SK-N-SH treated with all-trans-retinoic acid at 6 μM for 48 hours (cell line): ENCODE data around the gene NBEA.

Experiments used
- BACH2 ChIP-seq: fragments of 250-450 bp; sonication (Bioruptor Pico); IDR thresholded peaks from 2 replicates; pipeline ENCODE4 v1.9.0; 2021; ENCODE audit warnings: mild to moderate bottlenecking, borderline replicate concordance
- CSDC2 ChIP-seq: fragments of 250-450 bp; sonication (Bioruptor Pico); IDR thresholded peaks from 2 replicates; pipeline ENCODE4 v1.5.0; 2020; ENCODE audit warnings: mild to moderate bottlenecking, moderate library complexity
- CSRNP3 ChIP-seq: fragments of 250-450 bp; sonication (Bioruptor Pico); IDR thresholded peaks from 2 replicates; pipeline ENCODE4 v1.5.1; 2021; ENCODE audit warnings: mild to moderate bottlenecking, moderate library complexity
- ESRRG ChIP-seq: fragments of 250-450 bp; sonication (Bioruptor Pico); IDR thresholded peaks from 2 replicates; pipeline ENCODE4 v1.6.1; 2021; ENCODE audit warnings: mild to moderate bottlenecking
- ISL1 ChIP-seq: fragments of 250-450 bp; sonication (Bioruptor Pico); IDR thresholded peaks from 2 replicates; pipeline ENCODE4 v2.1.2; 2022; ENCODE audit warnings: mild to moderate bottlenecking, moderate library complexity
- POU6F1 ChIP-seq: fragments of 250-450 bp; sonication (Bioruptor Pico); IDR thresholded peaks from 2 replicates; pipeline ENCODE4 v1.8.0; 2021; ENCODE audit warnings: low read depth, mild to moderate bottlenecking, moderate library complexity, borderline replicate concordance
- TOX ChIP-seq: fragments of 250-450 bp; sonication (Bioruptor Pico); IDR thresholded peaks from 2 replicates; pipeline ENCODE4 v1.8.0; 2021; ENCODE audit warnings: mild to moderate bottlenecking, moderate library complexity, borderline replicate concordance
- ZFP3 ChIP-seq: fragments of 250-450 bp; sonication (Bioruptor Pico); IDR thresholded peaks from 2 replicates; pipeline ENCODE4 v1.5.0; 2020; ENCODE audit warnings: mild to moderate bottlenecking, moderate library complexity
- ZFP30 ChIP-seq: fragments of 450-650 bp; formaldehyde crosslinking; IDR thresholded peaks from 2 replicates; pipeline ENCODE4 v1.5.0; 2022; ENCODE audit warnings: mild to moderate bottlenecking, moderate library complexity
- ZNF8 ChIP-seq: fragments of 450-650 bp; formaldehyde crosslinking; IDR thresholded peaks from 2 replicates; pipeline ENCODE4 v1.5.0; 2020; ENCODE audit warnings: mild to moderate bottlenecking, moderate library complexity

GRCh38 chr13:34993470-34993869, 51.4 kb downstream of the NBEA start:
- TF ChIP-seq ZFP3 (no peak), ISL1 (CRISPR knock-in tag) (no peak), ZNF8 (CRISPR knock-in tag) (no peak), TOX (CRISPR knock-in tag) (no peak), ESRRG (no peak), POU6F1 (CRISPR knock-in tag) (no peak), CSDC2 (CRISPR knock-in tag) (no peak), CSRNP3 (CRISPR knock-in tag) (no peak), ZFP30 (CRISPR knock-in tag) (no peak), BACH2 (CRISPR knock-in tag) (no peak)
